MM.1S (cell line): ENCODE measurements around the gene MTHFD1L.

Experiments
- EZH2 ChIP-seq: fragments of 300-600 bp; sonication (generic); optimal IDR thresholded peaks from 2 replicates; pipeline ENCODE3; 2017; ENCODE audit warnings: low read depth, mild to moderate bottlenecking, antibody characterized with exemption, low read length, mixed read lengths
- TF ChIP-seq, protein P1 (sequence below): fragments of 300-600 bp; sonication (generic); IDR thresholded peaks from 2 replicates; pipeline ENCODE4 v1.5.1; 2016; ENCODE audit warnings: antibody characterized with exemption, low read length, mixed read lengths

- TF ChIP-seq, protein P1, sequence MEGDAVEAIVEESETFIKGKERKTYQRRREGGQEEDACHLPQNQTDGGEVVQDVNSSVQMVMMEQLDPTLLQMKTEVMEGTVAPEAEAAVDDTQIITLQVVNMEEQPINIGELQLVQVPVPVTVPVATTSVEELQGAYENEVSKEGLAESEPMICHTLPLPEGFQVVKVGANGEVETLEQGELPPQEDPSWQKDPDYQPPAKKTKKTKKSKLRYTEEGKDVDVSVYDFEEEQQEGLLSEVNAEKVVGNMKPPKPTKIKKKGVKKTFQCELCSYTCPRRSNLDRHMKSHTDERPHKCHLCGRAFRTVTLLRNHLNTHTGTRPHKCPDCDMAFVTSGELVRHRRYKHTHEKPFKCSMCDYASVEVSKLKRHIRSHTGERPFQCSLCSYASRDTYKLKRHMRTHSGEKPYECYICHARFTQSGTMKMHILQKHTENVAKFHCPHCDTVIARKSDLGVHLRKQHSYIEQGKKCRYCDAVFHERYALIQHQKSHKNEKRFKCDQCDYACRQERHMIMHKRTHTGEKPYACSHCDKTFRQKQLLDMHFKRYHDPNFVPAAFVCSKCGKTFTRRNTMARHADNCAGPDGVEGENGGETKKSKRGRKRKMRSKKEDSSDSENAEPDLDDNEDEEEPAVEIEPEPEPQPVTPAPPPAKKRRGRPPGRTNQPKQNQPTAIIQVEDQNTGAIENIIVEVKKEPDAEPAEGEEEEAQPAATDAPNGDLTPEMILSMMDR = no peak
- TF ChIP-seq EZH2 = no peak
Observed at GRCh38 chr6:151095538-151096254, 230.2 kb downstream of the MTHFD1L start.
